IMR-90 (cell line): ENCODE data around the gene CCDC141. TPM values are rescaled to one million over a fixed set of nuclear protein-coding genes. Genes with fewer than 3 reads are reported as not detected.

Experiments
- ATAC-seq: fragments of 200-7000 bp; cut with Tn5 transposase; 2 replicates; pipeline ENCODE4 v1.9.1; 2020; ENCODE audit warnings: low read depth, mild to moderate bottlenecking, moderate library complexity
- BruUV-seq: library from RNA; stranded (reverse); fragments of 400-500 nt; replicated peaks from 2 replicates; lab custom pipeline; 2021; lab: Mats Ljungman, UMichigan
- CTCF ChIA-PET: fragments of 300-600 bp; formaldehyde crosslinking; extraction: SDS; loops from one replicate; lab custom pipeline; 2021; ENCODE audit warnings: antibody characterized with exemption; lab: Yijun Ruan, JAX
- POLR2A ChIA-PET: fragments of 300-600 bp; sonication (Branson Sonifier 250); formaldehyde crosslinking; loops from one replicate; lab custom pipeline; 2022; ENCODE audit warnings: antibody characterized with exemption; ENCODE audit not compliant: unreplicated experiment; lab: Charles Lee
- DNase-seq: peaks from one replicate; pipeline ENCODE4 v3.0.0; 2013
- H2AFZ ChIP-seq: replicated peaks from 2 replicates; pipeline ENCODE3; 2013; ENCODE audit warnings: low read length, mild to moderate bottlenecking; ENCODE audit not compliant: poor library complexity
- H2AK5ac ChIP-seq: 2 replicates; pipeline ENCODE4 v1.6.1; 2013; ENCODE audit warnings: low read depth, low read length, inconsistent platforms
- H2AK9ac ChIP-seq: replicated peaks from 2 replicates; pipeline ENCODE3; 2013; ENCODE audit warnings: mild to moderate bottlenecking, low read depth, low read length, moderate library complexity; ENCODE audit not compliant: poor library complexity
- H2BK120ac ChIP-seq: 2 replicates; pipeline ENCODE4 v1.6.1; 2013; ENCODE audit warnings: low read depth, low read length, inconsistent platforms
- H2BK15ac ChIP-seq: 3 replicates; pipeline ENCODE4 v1.6.1; 2013; ENCODE audit warnings: low read depth, low read length, inconsistent platforms
- H2BK20ac ChIP-seq: 2 replicates; pipeline ENCODE4 v1.6.1; 2013; ENCODE audit warnings: low read depth, mild to moderate bottlenecking, inconsistent platforms, low read length, moderate library complexity
- H2BK5ac ChIP-seq: 2 replicates; pipeline ENCODE4 v1.6.1; 2013; ENCODE audit warnings: mild to moderate bottlenecking, low read depth, low read length, inconsistent platforms; ENCODE audit not compliant: poor library complexity, severe bottlenecking
- H3K14ac ChIP-seq: replicated peaks from 2 replicates; pipeline ENCODE4 v1.6.1; 2013; ENCODE audit warnings: low read depth, low read length, inconsistent platforms
- H3K18ac ChIP-seq: 2 replicates; pipeline ENCODE4 v1.6.1; 2013; ENCODE audit warnings: low read depth, low read length, control low read depth
- H3K23ac ChIP-seq: 2 replicates; pipeline ENCODE4 v1.6.1; 2013; ENCODE audit warnings: low read depth, low read length, inconsistent platforms
- H3K27ac ChIP-seq: 2 replicates; pipeline ENCODE4 v1.5.1; 2013; ENCODE audit warnings: mild to moderate bottlenecking, control low read depth, low read length; ENCODE audit not compliant: insufficient read depth
- H3K27me3 ChIP-seq: 2 replicates; pipeline ENCODE4 v1.6.1; 2013; ENCODE audit warnings: low read length; ENCODE audit not compliant: control insufficient read depth, insufficient read depth
- H3K36me3 ChIP-seq: 2 replicates; pipeline ENCODE4 v1.6.1; 2013; ENCODE audit warnings: low read length, mixed read lengths; ENCODE audit not compliant: control insufficient read depth, insufficient read depth
- H3K4ac ChIP-seq: 2 replicates; pipeline ENCODE4 v1.6.1; 2013; ENCODE audit warnings: low read depth, low read length, inconsistent platforms
- H3K4me1 ChIP-seq: 2 replicates; pipeline ENCODE4 v1.6.1; 2013; ENCODE audit warnings: low read length, mixed read lengths; ENCODE audit not compliant: control insufficient read depth, insufficient read depth
- H3K4me2 ChIP-seq: 2 replicates; pipeline ENCODE4 v1.6.1; 2013; ENCODE audit warnings: low read depth, mild to moderate bottlenecking, control low read depth, low read length, moderate library complexity
- H3K4me3 ChIP-seq: 2 replicates; pipeline ENCODE4 v1.5.1; 2013; ENCODE audit warnings: low read depth, mild to moderate bottlenecking, control low read depth, low read length, moderate library complexity; ENCODE audit not compliant: insufficient read depth
- H3K56ac ChIP-seq: 2 replicates; pipeline ENCODE4 v1.6.1; 2013; ENCODE audit warnings: low read length, inconsistent platforms; ENCODE audit not compliant: insufficient read depth; ENCODE audit errors: extremely low read depth
- H3K79me1 ChIP-seq, 2 experiments: 2 replicates each; pipeline ENCODE4 v1.6.1; 2013; ENCODE audit warnings: low read length in 2 of 2, inconsistent platforms in 1 of 2, low read depth in 1 of 2
- H3K9ac ChIP-seq: 2 replicates; pipeline ENCODE4 v1.6.1; 2013; ENCODE audit warnings: low read depth, low read length, control low read depth
- H3K9me1 ChIP-seq: 2 replicates; pipeline ENCODE4 v1.6.1; 2013; ENCODE audit warnings: low read length, inconsistent platforms; ENCODE audit not compliant: insufficient read depth
- H3K9me3 ChIP-seq: 2 replicates; pipeline ENCODE4 v1.6.1; 2013; ENCODE audit warnings: low read length; ENCODE audit not compliant: control insufficient read depth, insufficient read depth
- H4K20me1 ChIP-seq: 2 replicates; pipeline ENCODE4 v1.6.1; 2013; ENCODE audit warnings: low read length, inconsistent platforms; ENCODE audit not compliant: insufficient read depth
- H4K5ac ChIP-seq: 2 replicates; pipeline ENCODE4 v1.6.1; 2013; ENCODE audit warnings: mild to moderate bottlenecking, low read depth, low read length, control low read depth
- H4K8ac ChIP-seq, 2 experiments: 2 replicates each; pipeline ENCODE4 v1.6.1; 2013; ENCODE audit warnings: low read depth in 2 of 2, low read length in 2 of 2, control low read depth in 1 of 2, inconsistent platforms in 1 of 2
- H4K91ac ChIP-seq: 2 replicates; pipeline ENCODE4 v1.6.1; 2013; ENCODE audit warnings: low read depth, low read length, inconsistent platforms; ENCODE audit not compliant: insufficient read depth
- BHLHE40 ChIP-seq: fragments of 150-350 bp; IDR thresholded peaks from 2 replicates; pipeline ENCODE4 v1.6.1; 2016; ENCODE audit warnings: mild to moderate bottlenecking, low read depth, low read length
- CEBPB ChIP-seq: IDR thresholded peaks from 2 replicates; pipeline ENCODE4 v1.6.1; 2012; ENCODE audit warnings: low read depth, low read length, improper control_type of control experiment
- CHD1 ChIP-seq: IDR thresholded peaks from 2 replicates; pipeline ENCODE4 v1.6.1; 2012; ENCODE audit warnings: low read depth, low read length, improper control_type of control experiment
- CTCF ChIP-seq: conservative IDR thresholded peaks from 2 replicates; pipeline ENCODE4 v1.5.1; 2012; ENCODE audit warnings: mild to moderate bottlenecking, low read depth, low read length, improper control_type of control experiment
- FOS ChIP-seq: fragments of 150-350 bp; IDR thresholded peaks from 2 replicates; pipeline ENCODE4 v1.6.1; 2016; ENCODE audit warnings: low read depth, low read length
- MAFK ChIP-seq: IDR thresholded peaks from 2 replicates; pipeline ENCODE4 v1.6.1; 2012; ENCODE audit warnings: low read depth, low read length, improper control_type of control experiment
- MAZ ChIP-seq: IDR thresholded peaks from 2 replicates; pipeline ENCODE4 v1.6.1; 2012; ENCODE audit warnings: low read depth, mild to moderate bottlenecking, low read length, improper control_type of control experiment, moderate library complexity, borderline replicate concordance
- MXI1 ChIP-seq: IDR thresholded peaks from 2 replicates; pipeline ENCODE4 v1.6.1; 2012; ENCODE audit warnings: low read depth, mild to moderate bottlenecking, low read length, moderate library complexity, borderline replicate concordance
- NFE2L2 ChIP-seq: fragments of 150-350 bp; IDR thresholded peaks from 2 replicates; pipeline ENCODE4 v1.6.1; 2016; ENCODE audit warnings: low read depth, mild to moderate bottlenecking, low read length
- POLR2A ChIP-seq: IDR thresholded peaks from 2 replicates; pipeline ENCODE4 v1.6.1; 2012; ENCODE audit warnings: mild to moderate bottlenecking, low read depth, low read length
- RAD21 ChIP-seq: IDR thresholded peaks from 2 replicates; pipeline ENCODE4 v1.6.1; 2012; ENCODE audit warnings: low read length, improper control_type of control experiment
- RCOR1 ChIP-seq: IDR thresholded peaks from 2 replicates; pipeline ENCODE4 v1.6.1; 2012; ENCODE audit warnings: mild to moderate bottlenecking, low read length, improper control_type of control experiment; ENCODE audit not compliant: insufficient replicate concordance
- RFX5 ChIP-seq: IDR thresholded peaks from 2 replicates; pipeline ENCODE4 v1.8.0; 2012; ENCODE audit warnings: low read depth, mild to moderate bottlenecking, low read length, moderate library complexity
- SMC3 ChIP-seq: fragments of 150-350 bp; IDR thresholded peaks from 2 replicates; pipeline ENCODE4 v1.6.1; 2016; ENCODE audit warnings: low read depth, mild to moderate bottlenecking, antibody characterized with exemption, low read length, moderate library complexity
- USF2 ChIP-seq: fragments of 150-350 bp; IDR thresholded peaks from 2 replicates; pipeline ENCODE4 v1.6.1; 2017; ENCODE audit warnings: mild to moderate bottlenecking, antibody characterized with exemption, low read length, low read depth
- WGBS, 2 experiments: methylation state at CpG; one replicate each; pipeline versions ENCODE4 v1.1.5 to v1.1.7; 2013; ENCODE audit warnings: missing lambda C conversion rate in 2 of 2; ENCODE audit not compliant: insufficient read length in 1 of 2; ENCODE audit errors: extremely low coverage in 2 of 2; 5-methylcytosine and 5-hydroxymethylcytosine counted together
- dilution Hi-C: fragments of 300-500 bp; cut with HindIII; formaldehyde crosslinking; loops from one replicate; pipeline ENCODE4 v1.14.3; 2018; ENCODE audit warnings: low sequenced_read_pairs; ENCODE audit not compliant: unreplicated experiment
- in situ Hi-C: fragments of 300-500 bp; cut with MboI; formaldehyde crosslinking; loops from 3 replicates; pipeline ENCODE4 v1.14.3; 2019; ENCODE audit warnings: low sequenced_read_pairs, inconsistent platforms, mixed read lengths
- intact Hi-C: fragments of 100-400 bp; cut with micrococcal nuclease; formaldehyde crosslinking; loops from 2 replicates; pipeline ENCODE4 v1.10.0; 2022
- polyA plus RNA-seq, 3 experiments: library from polyadenylated mRNA; depleted of rRNA; stranded (reverse); fragments of >200 nt; gene quantifications; 2 replicates each; pipeline ENCODE4 v1.2.3, GENCODE V29; 2012; ENCODE audit warnings: low replicate concordance in 1 of 3
- total RNA-seq: library from RNA; depleted of rRNA; stranded (reverse); fragments of >200 nt; gene quantifications from 2 replicates; pipeline ENCODE4 v1.2.3, GENCODE V29; 2012
- TF ChIP-seq, protein P1 (sequence below): fragments of 150-350 bp; IDR thresholded peaks from 2 replicates; pipeline ENCODE4 v1.6.1; 2016; ENCODE audit warnings: low read depth, mild to moderate bottlenecking, low read length, moderate library complexity, borderline replicate concordance

CCDC141 gene
- total and polyA plus RNA-seq, 2 of the 4 experiments (the other 2 are of a cell fraction), result not detected

GRCh38 chr2:178782236-178782635 is 267.7 kb downstream of the CCDC141 start:
- H3K9me3 ChIP-seq, result no peaks in the 10 kb centered on the region
- no peak overlapping the region for H4K91ac ChIP-seq
- TF ChIP-seq POLR2A, result no peak
- TF ChIP-seq RCOR1, result no peak
- no peak for TF ChIP-seq CHD1
- no peak for TF ChIP-seq USF2
- no peak for TF ChIP-seq CTCF
- TF ChIP-seq MAZ, result no peak
- no peak for TF ChIP-seq MXI1
- TF ChIP-seq BHLHE40, result no peak
- TF ChIP-seq RFX5, result no peak
- no peak for TF ChIP-seq SMC3
- no peak for TF ChIP-seq RAD21
- TF ChIP-seq MAFK, result no peak
- no peak for TF ChIP-seq NFE2L2
- TF ChIP-seq, protein P1, sequence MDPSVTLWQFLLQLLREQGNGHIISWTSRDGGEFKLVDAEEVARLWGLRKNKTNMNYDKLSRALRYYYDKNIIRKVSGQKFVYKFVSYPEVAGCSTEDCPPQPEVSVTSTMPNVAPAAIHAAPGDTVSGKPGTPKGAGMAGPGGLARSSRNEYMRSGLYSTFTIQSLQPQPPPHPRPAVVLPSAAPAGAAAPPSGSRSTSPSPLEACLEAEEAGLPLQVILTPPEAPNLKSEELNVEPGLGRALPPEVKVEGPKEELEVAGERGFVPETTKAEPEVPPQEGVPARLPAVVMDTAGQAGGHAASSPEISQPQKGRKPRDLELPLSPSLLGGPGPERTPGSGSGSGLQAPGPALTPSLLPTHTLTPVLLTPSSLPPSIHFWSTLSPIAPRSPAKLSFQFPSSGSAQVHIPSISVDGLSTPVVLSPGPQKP, result no peak
- TF ChIP-seq CEBPB, result no peak
- no peak for TF ChIP-seq FOS
- H2AK9ac ChIP-seq, result no peak overlapping the region
- no peak overlapping the region for H2BK120ac ChIP-seq
- H3K4me3 ChIP-seq, result no peak overlapping the region
- ATAC-seq, result no peak
- no peaks in the 10 kb centered on the region for H3K36me3 ChIP-seq
- H3K9ac ChIP-seq, result no peak overlapping the region
- no peak overlapping the region for H3K23ac ChIP-seq
- H3K9me1 ChIP-seq, result no peaks in the 10 kb centered on the region
- no peak overlapping the region for H3K56ac ChIP-seq
- no peak overlapping the region for H2BK20ac ChIP-seq
- intact Hi-C loops, result no loop called here
- CTCF ChIA-PET, result interaction anchor here (0.6 kb wide), 1 partner anchor 20 kb away, joined by 3 read pairs; no protein-coding TSS in a partner anchor
- H2BK5ac ChIP-seq, result no peak overlapping the region
- dilution Hi-C loops, result no loop called here
- DNase-seq, result no peak
- WGBS, 2 experiments, result no CpG with 5 or more reads among the region's 7 CpGs
- no peak overlapping the region for H4K5ac ChIP-seq
- no peaks in the 10 kb centered on the region for H3K79me1 ChIP-seq
- H3K27me3 ChIP-seq, result no peaks in the 10 kb centered on the region
- H2BK15ac ChIP-seq, result no peak overlapping the region
- H4K8ac ChIP-seq, result no peak overlapping the region
- POLR2A ChIA-PET, result no interaction called here
- no peak overlapping the region for H3K14ac ChIP-seq
- H3K4ac ChIP-seq, result no peak overlapping the region
- no peak overlapping the region for H3K27ac ChIP-seq
- no peak overlapping the region for H3K18ac ChIP-seq
- no peaks in the 10 kb centered on the region for H4K20me1 ChIP-seq
- H3K4me1 ChIP-seq, result no peaks in the 10 kb centered on the region
- no peak overlapping the region for H2AK5ac ChIP-seq
- in situ Hi-C loops, result no loop called here
- H3K4me2 ChIP-seq, result no peak overlapping the region
- BruUV-seq, result no TSS peak
- no peak overlapping the region for H2AFZ ChIP-seq
